SU-DHL-6 (cell line): ENCODE measurements around the gene MISP.

Experiments used
- H2AFZ ChIP-seq: fragments of 200-600 bp; sonication (generic); 2 replicates; pipeline ENCODE4 v1.6.1; 2014; ENCODE audit warnings: low read depth, mild to moderate bottlenecking, moderate library complexity, mixed read lengths, antibody characterized with exemption, low read length; ENCODE audit not compliant: severe bottlenecking
- H3F3A ChIP-seq: fragments of 200-600 bp; shearing (Covaris generic); 2 replicates; pipeline ENCODE4 v1.6.0; 2016; ENCODE audit warnings: antibody characterized with exemption, mild to moderate bottlenecking; ENCODE audit not compliant: insufficient read depth
- H3K27ac ChIP-seq: fragments of 200-600 bp; sonication (generic); 2 replicates; pipeline ENCODE4 v1.5.1; 2016; ENCODE audit warnings: low read depth, mild to moderate bottlenecking, low read length, moderate library complexity, mixed read lengths
- H3K27me3 ChIP-seq: fragments of 200-600 bp; sonication (generic), shearing (Covaris generic); 2 replicates; pipeline ENCODE4 v1.6.0; 2014; ENCODE audit warnings: mild to moderate bottlenecking, low read length
- H3K36me3 ChIP-seq: fragments of 200-600 bp; sonication (generic); 2 replicates; pipeline ENCODE4 v1.6.1; 2014; ENCODE audit warnings: mild to moderate bottlenecking, low read length, mixed read lengths
- H3K4me2 ChIP-seq: fragments of 300-600, 200-600 bp; shearing (Covaris generic), sonication (generic); 2 replicates; pipeline ENCODE4 v1.6.0; 2014; ENCODE audit warnings: low read length, low read depth, mild to moderate bottlenecking; ENCODE audit not compliant: poor library complexity, severe bottlenecking
- H3K4me3 ChIP-seq: fragments of 200-600 bp; sonication (generic); 2 replicates; pipeline ENCODE4 v1.5.1; 2014; ENCODE audit warnings: antibody characterized with exemption, low read length, mild to moderate bottlenecking, mixed read lengths; ENCODE audit not compliant: insufficient read depth, poor library complexity, severe bottlenecking
- H3K79me2 ChIP-seq: fragments of 200-600 bp; sonication (generic); 2 replicates; pipeline ENCODE4 v1.6.1; 2014; ENCODE audit warnings: mild to moderate bottlenecking, low read length, moderate library complexity; ENCODE audit not compliant: insufficient read depth
- H3K9ac ChIP-seq: fragments of 200-600 bp; sonication (generic); 2 replicates; pipeline ENCODE4 v1.7.0; 2014; ENCODE audit warnings: mild to moderate bottlenecking, low read length
- H3K9me2 ChIP-seq: fragments of 200-600 bp; sonication (generic); replicated peaks from 2 replicates; pipeline ENCODE4 v1.6.1; 2014; ENCODE audit warnings: low read length; ENCODE audit not compliant: insufficient read depth
- H3K9me3 ChIP-seq: fragments of 200-600 bp; sonication (generic); 2 replicates; pipeline ENCODE4 v1.6.1; 2014; ENCODE audit warnings: low read length, mixed read lengths; ENCODE audit not compliant: insufficient read depth
- H4K20me1 ChIP-seq: fragments of 200-600 bp; sonication (generic); 2 replicates; pipeline ENCODE4 v1.6.1; 2014; ENCODE audit warnings: low read depth, mild to moderate bottlenecking, antibody characterized with exemption, low read length, moderate library complexity, mixed read lengths
- CTCF ChIP-seq: fragments of 200-600 bp; sonication (generic); IDR thresholded peaks from one replicate; pipeline ENCODE4 v1.5.1; 2017; ENCODE audit warnings: antibody characterized with exemption, mild to moderate bottlenecking, low read length, moderate library complexity; ENCODE audit not compliant: insufficient read depth, poor library complexity, severe bottlenecking
- EZH2phosphoT487 ChIP-seq: fragments of 200-600 bp; sonication (generic), shearing (Covaris generic); conservative IDR thresholded peaks from 2 replicates; pipeline ENCODE4 v1.6.1; 2018; ENCODE audit warnings: mild to moderate bottlenecking, antibody characterized with exemption, low read length, moderate library complexity, mixed read lengths

Gene MISP

GRCh38 chr19:763869-764268 lies 13.0 kb downstream of the MISP start:
- Histone ChIP-seq H3K4me3 (no peak overlapping the region), H2AFZ (no peak overlapping the region), H3K79me2 (no peaks in the 10 kb centered on the region), H3K36me3 (no peaks in the 10 kb centered on the region), H3K4me2 (no peak overlapping the region), H3K9ac (no peak overlapping the region), H3K27me3 (no peaks in the 10 kb centered on the region), H3K9me3 (no peaks in the 10 kb centered on the region), H3F3A (no peaks in the 10 kb centered on the region), H3K27ac (no peak overlapping the region), H4K20me1 (no peaks in the 10 kb centered on the region), H3K9me2 (no peaks in the 10 kb centered on the region)
- no peak for TF ChIP-seq CTCF
- no peak for TF ChIP-seq EZH2phosphoT487

GRCh38 chr19:764301-764700 lies 13.4 kb downstream of the MISP start:
- H3K9me3 ChIP-seq: no peaks in the 10 kb centered on the region
- H3K4me2 ChIP-seq: no peak overlapping the region
- H3K9me2 ChIP-seq: no peaks in the 10 kb centered on the region
- H2AFZ ChIP-seq: no peak overlapping the region
- no peak overlapping the region for H3K27ac ChIP-seq
- no peak overlapping the region for H3K4me3 ChIP-seq
- H3K9ac ChIP-seq: no peak overlapping the region
- H3K79me2 ChIP-seq: no peaks in the 10 kb centered on the region
- TF ChIP-seq EZH2phosphoT487 (no peak), CTCF (no peak)
- no peaks in the 10 kb centered on the region for H3K36me3 ChIP-seq
- H3K27me3 ChIP-seq: no peaks in the 10 kb centered on the region
- no peaks in the 10 kb centered on the region for H3F3A ChIP-seq
- H4K20me1 ChIP-seq: no peaks in the 10 kb centered on the region

GRCh38 chr19:765179-765738 lies 14.3 kb downstream of the MISP start:
- TF ChIP-seq CTCF (no peak), EZH2phosphoT487 (no peak)
- Histone ChIP-seq H3F3A (no peaks in the 10 kb centered on the region), H4K20me1 (no peaks in the 10 kb centered on the region), H3K9me3 (no peaks in the 10 kb centered on the region), H3K27me3 (no peaks in the 10 kb centered on the region), H2AFZ (no peak overlapping the region), H3K4me3 (no peak overlapping the region), H3K9ac (no peak overlapping the region), H3K79me2 (no peaks in the 10 kb centered on the region), H3K9me2 (no peaks in the 10 kb centered on the region), H3K27ac (no peak overlapping the region), H3K4me2 (no peak overlapping the region), H3K36me3 (no peaks in the 10 kb centered on the region)
